Umbilical cord (tissue), 2 donors: ENCODE data around the gene POLA1. TPM values are rescaled to one million over a fixed set of nuclear protein-coding genes. Genes with fewer than 3 reads are reported as not detected.

Experiments
- DNase-seq: peaks from one replicate; pipeline ENCODE4 v3.0.0-alpha.2; 2015; ENCODE audit warnings: low spot score
- total RNA-seq: library from RNA; depleted of rRNA; stranded (reverse); fragments of >200 nt; gene quantifications from one replicate; pipeline ENCODE4 v1.2.3, GENCODE V29; 2014; ENCODE audit warnings: low replicate concordance; ENCODE audit not compliant: insufficient read depth

The POLA1 gene
- total RNA-seq, 1 donor from 2014 or later: 18.1 TPM

DNA sequence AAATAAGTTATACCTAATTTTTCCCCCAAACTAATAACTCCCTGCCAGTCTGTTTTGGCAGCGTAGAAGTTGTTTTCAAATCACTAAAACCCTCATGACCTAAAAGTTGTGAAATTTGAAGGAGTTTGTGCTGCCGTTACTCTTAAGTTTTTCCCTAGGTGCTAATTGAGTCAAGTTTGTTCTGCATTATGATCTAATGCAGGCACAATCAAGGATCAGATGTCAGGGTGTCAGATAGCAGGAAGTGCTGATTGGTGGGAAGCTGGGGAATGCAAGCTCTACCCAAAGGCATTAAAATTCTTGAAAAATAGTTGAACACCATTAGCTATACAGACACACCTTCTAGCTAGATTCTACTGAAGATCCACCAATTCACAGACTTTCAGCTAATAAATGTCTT is 270.1 kb downstream of the POLA1 start:
- DNase-seq: peak; percentile 0

DNA sequence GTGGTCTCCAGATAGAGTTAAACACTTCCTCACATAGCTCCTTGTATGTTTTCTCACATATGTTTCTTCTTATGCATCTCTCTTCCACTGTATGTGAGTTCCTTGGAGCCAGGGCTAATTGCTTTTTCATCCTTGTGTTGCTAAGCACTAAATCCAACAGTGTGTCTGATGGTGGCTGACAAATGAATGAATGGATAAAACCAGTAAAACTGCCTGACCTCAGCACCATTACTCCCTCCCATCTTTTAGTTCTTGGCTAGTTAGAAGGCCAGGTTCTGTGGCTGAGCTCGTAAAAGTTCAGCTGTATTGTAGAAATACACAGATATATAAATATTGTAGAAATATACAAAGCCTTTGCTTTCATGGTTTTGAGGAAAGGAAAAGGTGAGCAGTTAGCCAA is 271.7 kb downstream of the POLA1 start:
- no peak for DNase-seq

DNA sequence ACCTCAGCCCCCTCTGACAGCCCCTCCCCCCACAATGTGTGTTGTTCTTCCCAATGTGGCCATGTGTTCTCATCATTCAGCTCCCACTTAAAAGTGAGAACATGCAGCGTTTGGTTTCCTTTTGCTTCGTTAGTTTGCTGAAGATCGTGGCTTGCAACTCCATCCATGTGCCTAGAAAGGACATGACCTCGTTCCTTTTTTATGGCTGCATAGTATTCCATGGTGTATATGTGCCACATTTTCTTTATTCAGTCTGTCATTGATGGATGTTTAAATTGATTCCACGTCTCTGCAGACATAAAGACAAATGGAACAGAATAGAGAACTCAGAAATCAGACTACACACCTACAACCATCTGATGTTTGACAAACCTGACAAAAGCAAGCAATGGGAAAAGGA is 276.1 kb downstream of the POLA1 start:
- no peak for DNase-seq

DNA sequence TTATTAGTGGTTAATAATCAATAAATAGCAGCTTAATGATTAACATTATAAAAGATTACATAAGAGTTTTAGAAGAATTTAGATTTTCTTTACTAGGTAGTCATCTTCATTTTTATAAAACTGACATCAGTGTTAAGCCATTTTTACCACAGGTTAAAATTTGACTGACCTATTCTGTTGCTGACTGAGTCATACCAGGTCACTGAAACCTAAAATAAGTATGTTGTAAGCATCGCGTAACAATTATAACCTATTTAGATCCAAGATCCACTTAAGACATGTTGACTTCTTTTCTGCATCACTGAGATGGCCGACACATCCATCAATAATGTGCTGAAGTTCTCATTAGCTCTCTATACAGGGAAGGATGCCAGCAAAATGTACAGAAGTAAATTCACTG is 285.4 kb downstream of the POLA1 start:
- no peak for DNase-seq

DNA sequence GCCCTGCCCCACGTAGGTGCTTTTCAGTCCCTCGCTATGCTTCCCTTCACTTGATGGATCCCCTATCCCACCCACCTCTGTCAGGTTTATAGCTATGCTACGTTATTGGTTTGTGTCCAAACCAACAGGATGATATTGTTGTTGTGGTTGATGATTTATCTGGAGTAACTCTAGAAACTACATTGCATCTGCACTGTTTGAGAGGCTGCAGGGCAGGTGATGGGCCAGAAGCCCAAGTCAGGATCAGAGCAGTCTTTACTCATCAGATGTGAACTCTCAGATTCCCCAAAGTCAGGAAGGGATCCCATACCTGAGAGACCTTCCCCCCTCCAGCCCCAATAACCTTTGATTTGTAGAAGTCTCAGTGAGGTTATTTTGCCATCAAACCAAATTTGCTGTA is 287.3 kb downstream of the POLA1 start:
- no peak for DNase-seq

DNA sequence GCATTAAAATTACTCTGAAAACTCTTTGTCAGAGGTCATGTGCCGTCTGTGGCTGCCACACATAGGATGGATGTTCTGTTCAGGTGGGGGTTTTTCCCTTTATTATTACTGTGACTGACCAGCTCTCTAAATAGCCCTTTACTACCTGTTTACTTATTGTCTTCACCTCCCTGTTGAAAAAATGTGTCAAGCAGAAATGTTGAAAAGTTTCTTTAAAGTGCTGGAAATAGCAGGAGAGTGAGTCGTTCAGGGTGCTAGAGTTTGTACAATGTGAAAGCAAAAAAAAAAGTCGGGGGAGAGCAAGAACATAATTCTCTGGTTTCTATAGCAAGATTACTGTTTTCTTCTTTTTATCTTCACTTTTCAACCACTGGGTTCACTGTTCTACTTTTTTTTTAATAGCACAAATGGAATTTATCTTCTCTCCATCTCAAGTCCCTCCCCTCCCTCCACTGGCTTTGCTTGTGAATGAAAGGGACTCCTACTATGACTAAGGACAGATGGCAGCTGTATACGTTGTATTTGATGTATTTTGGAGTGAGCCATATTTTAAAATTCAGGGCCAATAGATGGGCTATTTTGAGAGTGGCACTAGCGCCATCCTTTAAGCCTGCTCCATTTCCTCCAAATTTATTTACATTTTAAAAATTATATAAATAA is 288.7 kb downstream of the POLA1 start:
- DNase-seq: no peak

DNA sequence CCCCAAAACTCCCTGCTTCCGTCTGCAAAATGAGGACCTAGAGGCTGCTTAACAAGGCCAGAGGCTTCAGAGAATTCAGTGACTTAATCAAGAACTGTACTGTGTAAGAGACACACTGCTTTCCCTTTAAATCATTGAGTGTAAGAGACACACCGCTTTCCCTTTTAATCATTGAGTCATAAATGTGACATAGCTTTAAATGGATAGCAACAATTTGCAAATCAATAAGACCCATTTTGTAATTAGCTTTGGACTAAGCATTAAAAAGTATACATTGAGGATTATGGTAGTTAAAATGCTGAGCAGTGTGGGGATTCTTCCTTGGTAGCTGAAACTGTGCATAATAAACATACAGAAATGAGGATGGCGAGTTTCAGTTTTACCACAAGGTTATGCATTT is 290.2 kb downstream of the POLA1 start:
- DNase-seq: no peak

DNA sequence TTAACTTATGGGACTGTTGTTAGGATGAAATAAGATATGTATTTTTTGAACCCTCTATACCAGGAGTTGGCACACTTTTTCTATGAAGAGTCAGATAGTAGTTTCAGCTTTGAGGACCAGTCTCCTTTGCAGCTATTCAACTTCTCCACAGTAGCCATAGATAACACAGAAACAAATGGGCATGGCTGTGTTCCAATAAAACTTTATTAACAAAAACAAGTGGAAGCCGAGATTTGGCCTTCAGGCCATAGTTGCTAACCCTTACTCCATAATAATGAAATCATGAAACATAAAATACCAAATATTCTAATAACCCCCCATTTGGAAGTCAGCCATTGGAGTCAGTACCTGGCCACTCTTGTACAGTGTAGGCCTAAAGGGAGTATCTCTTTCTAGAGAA is 291.4 kb downstream of the POLA1 start:
- DNase-seq: no peak

DNA sequence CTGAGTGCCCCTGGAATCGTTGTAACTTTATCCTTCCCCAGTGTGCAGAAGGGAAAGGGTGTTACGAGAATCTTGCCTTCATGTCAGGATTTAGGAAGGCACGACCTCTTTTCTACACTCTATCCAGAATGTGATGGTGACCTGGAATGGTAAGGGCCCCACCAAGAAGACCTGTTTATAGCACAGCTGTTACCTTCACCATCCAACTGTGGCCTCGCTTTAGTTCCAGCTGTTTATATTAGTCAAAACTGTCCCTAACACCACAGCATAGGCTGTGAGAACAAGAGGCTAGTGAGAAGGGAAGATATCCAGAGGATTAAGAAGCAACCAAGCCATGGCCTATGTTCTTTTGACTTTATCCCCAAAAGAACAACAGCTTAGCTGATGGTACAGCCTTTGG is 294.0 kb downstream of the POLA1 start:
- DNase-seq: no peak

DNA sequence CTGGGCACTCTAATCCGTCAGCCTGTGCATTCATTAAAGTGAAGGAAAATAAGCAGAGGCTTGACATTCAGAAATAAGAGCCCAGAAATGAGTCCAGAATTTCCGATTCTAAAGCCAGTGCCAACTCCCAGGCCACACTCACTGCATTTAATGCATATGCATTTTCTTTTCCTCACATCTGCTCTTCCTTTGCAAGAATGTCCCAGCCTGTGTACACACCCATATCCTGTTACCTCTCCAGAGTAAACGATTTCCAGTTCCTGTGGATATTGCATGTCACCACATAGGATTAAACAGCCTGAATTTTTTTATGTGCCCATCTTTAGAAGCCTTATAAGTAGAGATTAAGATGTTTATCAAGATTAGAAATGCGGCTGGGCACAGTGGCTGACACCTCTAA is 294.6 kb downstream of the POLA1 start:
- DNase-seq: no peak

DNA sequence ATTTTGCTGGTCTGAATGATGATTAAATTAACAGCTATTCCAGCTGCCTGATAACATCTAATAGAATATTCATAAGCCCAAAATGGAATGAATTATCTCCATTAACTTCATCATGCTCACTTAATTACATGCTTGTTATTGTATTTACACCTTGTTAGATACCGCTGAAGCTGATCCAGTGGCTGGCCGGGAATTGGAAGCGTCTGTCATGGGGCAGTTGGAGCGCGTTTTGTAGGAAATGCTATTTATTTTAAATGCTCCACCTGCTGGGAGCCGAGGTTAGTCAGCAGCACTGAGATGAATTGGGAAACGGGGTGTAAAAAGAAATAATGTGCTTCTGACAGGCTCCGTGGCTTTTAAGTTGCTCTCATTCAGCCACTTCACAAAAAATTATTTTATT is 296.8 kb downstream of the POLA1 start:
- no peak for DNase-seq

DNA sequence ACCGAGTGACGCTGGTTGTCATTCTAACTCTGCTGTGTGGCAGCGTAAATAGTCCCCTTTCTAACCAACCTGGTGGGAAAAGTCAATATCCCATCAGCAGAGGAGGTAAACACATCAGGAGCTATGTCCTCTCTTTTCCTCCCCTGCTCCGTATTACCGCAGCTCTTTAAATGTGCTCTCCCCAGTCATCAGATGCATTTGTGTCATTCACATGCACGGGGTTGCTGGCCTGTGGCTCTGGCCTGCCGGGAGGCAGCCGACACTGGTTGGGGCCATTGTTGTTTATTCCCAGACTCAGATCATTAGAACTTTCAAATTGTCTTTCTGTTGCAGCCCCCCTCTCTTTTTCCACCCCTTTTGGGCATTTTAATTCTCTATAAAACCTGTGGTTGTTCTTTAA is 300.2 kb downstream of the POLA1 start:
- DNase-seq: no peak

DNA sequence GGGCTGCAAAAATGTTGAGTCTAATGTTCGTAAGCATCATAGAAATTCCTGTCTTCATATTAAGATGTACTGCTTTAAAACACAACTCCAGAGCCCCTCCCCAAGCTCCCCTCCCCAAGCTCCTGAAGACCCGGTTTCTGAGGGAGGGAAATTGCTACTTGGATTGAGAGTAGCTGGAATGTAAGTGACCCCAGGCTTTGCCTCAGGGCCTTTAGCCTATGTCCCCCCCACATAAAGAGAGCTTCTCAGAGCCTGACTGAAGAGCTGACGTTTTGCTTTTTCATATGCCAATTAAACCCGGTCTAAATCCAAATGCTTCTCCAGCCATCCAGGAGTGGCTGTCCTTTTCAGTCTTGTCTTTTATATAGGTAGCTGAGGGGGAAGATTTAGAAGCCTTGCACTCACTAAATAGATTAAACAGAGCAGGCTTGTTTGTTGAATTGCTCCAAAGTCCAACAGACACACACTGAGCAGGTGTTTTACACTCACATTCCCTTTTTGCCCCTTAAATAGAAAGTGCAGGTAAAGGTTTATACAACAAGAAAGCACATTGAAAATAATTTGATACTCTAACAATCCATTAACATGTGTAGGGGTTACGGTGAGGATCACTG is 302.5 kb downstream of the POLA1 start:
- DNase-seq: no peak

DNA sequence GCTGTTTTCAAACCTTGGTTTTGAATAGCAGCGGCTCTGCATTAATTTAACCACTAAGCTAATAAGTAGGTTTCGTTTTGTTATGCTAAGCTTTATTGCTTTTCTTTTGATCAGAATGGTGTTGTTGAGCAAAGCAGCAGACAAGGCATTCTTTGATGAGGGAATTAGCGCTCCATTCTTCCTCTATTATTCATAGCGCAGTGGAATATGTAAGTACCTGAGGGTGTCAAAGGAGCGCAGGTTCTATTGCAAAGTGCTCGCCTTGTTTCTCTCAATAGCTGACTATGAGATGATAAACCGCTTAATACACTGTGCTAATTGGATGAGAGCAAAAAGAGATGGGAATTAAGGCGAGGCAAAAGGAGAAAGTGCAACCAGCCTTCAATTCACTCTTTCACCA is 305.8 kb downstream of the POLA1 start:
- DNase-seq: no peak

DNA sequence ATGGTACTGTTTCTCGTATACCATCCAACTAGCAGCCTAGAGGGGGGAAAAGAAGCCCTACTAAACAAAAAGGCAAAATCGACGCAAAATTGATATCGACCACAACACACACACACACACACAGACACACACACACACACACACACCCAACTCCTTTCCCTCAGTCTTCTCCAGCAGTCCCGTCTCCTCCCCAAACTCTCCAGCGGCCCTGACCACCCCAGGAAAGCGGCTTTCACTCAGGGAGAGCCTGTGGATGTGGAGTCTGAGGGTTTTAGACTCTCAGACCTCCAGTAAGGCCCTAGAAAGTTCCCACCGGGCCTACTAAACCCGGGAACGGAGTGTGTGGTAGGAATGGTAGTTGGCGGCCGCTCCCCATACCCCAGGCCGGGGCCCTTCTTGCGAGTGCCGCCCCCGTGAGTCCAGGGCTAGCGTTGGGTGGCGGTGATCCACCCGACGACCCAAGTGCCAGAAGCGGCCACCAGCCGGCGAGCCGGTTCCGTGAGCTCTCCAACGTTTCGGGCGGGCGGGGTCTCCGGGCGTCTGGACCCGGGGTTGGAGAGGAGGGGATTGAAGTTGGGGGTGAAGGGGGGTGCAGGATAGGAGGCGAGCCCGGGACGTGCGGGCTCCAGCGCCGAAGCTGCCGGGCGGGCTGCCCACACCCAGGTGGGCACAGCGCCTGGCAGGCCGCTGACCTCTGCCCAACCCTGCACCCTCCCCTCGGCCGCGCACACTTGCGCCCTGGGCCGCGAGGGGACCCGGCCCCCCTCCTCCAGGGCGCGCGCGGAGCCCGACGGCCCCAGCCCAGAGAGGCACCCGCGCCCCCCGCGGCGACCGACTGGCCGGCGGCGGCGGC is 308.3 kb downstream of the POLA1 start:
- no peak for DNase-seq

DNA sequence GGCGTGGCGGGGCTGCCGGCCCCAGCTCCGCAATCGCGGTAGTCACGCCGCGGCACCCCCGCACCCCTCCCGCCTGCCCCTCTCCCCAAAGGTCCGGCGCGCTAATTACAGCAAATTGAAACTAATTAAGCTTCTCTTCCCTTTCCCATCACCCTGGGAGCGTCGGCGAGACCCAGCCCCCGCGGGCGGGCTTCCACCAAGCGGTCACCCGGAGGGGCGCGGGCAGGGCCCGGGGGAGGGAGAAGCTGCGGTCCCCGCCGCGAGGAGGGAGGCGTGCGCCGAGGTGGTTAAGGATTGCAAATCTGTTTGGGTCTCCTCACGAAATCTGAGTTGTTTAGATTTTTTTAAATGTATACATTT is 308.9 kb downstream of the POLA1 start:
- DNase-seq: no peak

DNA sequence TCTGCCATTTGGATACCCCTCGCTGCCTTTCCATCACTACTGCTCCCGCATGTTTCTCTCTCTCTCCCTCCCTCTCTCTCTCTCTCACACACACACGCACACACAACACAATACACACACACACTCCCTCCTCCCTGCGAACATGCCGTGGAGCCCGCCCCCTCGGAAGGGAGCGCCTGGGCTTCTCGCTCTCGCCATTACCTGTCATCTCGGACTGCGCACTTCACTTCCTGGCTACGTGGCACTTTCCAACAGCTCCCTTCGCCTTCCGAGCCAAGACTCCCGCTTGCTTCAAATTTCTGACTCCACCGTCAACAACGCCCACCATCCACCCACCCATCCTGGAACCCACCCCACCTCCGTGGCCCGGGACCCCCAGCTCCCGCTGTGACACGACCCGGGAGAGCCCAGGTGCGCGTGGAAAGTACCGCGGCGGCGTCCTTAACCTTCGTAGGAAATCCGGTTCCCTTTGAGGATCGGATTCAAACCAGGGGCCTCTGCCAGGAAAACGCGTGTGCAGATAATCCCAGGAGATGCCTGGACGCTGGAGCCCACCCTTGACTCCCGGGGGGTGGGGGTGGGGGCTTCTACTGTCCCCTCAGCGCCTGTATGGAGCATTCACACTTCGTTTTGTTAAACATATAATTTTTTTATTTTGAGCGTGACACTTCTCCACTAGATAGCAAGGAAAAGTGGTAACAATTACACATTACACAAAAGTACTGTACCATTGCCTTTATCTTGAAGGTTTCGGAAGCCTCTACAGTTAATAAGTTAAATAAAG is 309.5 kb downstream of the POLA1 start:
- DNase-seq: no peak

DNA sequence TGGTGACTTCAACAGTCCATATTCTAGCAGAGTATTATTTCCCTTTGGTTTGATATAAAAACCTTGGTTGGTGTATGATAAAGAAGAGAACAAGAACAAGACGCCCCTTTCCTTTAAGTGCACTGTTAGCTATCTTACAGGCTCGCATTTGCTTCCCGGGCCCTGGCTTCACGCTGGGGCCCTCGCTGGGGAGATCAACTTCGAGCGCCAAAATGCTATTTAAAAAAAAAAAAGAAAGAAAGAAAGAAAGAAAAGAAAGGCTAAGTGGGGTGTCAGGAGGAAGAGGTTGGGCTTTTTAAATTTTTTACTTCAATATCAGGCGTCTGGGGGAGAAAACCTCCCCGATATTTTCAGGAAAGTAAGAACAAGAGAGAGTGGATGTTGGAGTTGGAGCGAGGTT is 310.3 kb downstream of the POLA1 start:
- no peak for DNase-seq

DNA sequence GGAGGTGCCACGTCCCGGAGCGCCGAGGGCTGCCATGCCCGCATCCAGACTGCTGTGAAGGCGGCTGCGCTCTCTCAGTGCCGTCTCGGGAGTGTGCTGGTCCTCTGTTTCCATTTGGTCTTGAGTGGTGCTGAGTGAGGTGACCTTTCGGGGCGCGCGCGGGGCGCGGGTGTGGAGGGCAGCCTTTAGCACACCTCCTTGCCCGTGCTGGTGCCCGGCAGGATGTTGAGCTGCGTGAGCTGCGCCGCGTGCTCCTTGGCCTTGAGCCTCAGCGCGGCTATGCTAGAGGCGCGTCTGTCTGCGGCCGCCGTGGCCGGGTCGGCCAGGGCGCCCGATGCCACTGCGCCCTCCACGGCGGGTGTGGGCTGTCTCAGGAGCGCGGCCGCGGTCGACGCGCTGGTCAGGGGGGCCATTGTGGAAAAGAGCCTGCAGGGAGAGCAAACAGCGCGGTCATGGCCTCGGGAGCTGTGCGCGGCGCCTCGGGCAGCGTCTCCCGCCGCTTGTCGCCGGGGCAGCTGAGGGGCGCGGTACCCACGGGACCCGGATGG is 310.8 kb downstream of the POLA1 start:
- no peak for DNase-seq

DNA sequence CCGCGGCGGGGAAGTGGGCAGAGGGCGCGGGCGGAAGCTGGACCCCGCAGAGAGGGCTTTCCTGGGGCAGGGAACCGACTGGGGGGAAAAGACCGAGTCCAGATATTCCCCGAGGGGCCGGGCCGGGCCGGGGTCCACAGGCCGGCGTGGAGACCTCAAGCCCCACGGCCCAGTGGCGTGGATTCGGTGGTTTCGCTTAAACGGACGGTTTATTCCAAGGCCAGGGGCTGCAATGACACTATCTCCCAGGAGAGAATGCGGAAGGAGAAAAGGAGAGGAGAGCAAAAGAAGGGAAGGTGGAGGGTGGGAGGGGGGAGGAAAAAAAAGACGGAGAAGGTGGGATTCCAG is 311.3 kb downstream of the POLA1 start:
- no peak for DNase-seq

DNA sequence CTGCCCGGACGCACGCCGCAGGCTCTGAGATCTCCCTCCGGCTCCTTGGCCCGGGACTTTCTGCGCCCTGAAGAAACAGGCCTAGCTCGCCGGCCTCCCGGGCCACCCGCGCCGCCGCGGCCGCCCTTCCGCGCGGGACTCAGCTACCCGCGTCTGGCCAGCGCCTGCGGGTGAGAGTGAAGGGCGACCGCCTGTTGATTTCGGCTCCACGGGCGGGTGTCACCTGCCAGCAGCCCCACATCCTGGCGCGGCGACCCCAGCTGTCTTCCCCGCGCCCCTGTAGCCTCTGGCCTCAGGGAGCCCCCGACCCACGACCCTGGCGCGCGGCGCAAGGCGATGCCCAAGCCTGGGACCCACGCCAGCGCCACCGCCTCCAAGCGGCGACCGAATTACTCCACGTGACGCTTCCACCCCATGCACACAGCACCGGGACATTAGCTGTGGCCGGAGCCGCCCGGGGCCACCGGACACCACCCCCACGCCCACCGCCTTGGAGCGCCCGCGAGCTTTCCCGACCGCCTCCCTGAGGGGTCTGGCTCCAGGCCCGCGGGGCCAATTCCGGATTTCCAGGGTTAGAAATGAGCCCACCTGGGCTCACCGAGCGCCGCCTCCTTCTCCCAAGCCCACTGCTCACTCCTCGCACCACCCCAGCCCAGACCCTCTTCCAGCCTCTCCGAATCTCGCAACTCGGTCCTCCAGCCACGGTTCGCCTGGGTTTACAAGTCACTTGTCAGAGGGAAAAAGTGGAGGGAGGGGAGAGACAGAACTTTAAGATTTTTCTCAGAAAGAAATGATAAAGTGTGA is 311.9 kb downstream of the POLA1 start:
- no peak for DNase-seq
